GM21390 (cell line): ENCODE data around the gene SH3BP4.

Experiments
- ATAC-seq: cut with Tn5 transposase; IDR thresholded peaks from one replicate; pipeline ENCODE4 v1.9.1; 2021; ENCODE audit not compliant: unreplicated experiment

SH3BP4 gene

DNA sequence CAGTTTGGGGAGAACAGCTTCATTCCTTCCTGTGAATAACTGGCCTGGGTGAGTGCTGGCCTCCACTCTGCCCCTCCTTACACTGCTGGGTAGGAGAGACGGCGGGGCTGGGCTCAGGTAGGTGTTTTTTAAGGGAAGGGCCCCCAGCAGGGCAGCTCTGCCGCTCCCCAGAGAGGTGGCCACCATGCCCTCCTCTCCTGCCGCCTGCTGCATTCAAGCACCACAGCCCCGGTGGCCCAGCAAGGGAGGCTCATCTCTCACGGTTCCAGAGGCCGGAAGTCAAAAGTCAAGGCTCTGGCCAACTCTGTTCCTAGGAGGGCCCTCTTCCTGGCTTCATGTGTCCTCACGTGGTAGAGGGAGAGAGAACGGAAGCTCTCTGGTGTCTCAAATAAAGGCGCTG, 81.1 kb downstream of the SH3BP4 start:
- no peak for ATAC-seq

GRCh38 chr2:235034265-235035118, 82.7 kb downstream of the SH3BP4 start:
- no peak for ATAC-seq

- no peak for ATAC-seq
These were observed 85.9 kb downstream of the SH3BP4 start for GRCh38 chr2:235037604-235038166.

DNA sequence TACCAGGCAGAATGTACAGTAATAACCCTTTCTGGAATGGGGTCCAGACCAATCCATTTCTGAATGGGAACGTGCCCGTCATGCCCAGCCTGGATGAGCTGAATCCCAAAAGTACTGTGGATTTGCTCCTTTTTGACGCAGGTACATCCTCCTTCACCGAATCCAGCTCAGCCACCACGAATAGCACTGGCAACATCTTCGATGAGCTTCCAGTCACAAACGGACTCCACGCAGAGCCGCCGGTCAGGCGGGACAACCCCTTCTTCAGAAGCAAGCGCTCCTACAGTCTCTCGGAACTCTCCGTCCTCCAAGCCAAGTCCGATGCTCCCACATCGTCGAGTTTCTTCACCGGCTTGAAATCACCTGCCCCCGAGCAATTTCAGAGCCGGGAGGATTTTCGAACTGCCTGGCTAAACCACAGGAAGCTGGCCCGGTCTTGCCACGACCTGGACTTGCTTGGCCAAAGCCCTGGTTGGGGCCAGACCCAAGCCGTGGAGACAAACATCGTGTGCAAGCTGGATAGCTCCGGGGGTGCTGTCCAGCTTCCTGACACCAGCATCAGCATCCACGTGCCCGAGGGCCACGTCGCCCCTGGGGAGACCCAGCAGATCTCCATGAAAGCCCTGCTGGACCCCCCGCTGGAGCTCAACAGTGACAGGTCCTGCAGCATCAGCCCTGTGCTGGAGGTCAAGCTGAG, 89.6 kb downstream of the SH3BP4 start:
- ATAC-seq, result no peak

DNA sequence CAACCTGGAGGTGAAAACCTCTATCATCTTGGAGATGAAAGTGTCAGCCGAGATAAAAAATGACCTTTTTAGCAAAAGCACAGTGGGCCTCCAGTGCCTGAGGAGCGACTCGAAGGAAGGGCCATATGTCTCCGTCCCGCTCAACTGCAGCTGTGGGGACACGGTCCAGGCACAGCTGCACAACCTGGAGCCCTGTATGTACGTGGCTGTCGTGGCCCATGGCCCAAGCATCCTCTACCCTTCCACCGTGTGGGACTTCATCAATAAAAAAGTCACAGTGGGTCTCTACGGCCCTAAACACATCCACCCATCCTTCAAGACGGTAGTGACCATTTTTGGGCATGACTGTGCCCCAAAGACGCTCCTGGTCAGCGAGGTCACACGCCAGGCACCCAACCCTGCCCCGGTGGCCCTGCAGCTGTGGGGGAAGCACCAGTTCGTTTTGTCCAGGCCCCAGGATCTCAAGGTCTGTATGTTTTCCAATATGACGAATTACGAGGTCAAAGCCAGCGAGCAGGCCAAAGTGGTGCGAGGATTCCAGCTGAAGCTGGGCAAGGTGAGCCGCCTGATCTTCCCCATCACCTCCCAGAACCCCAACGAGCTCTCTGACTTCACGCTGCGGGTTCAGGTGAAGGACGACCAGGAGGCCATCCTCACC, 90.2 kb downstream of the SH3BP4 start:
- no peak for ATAC-seq

DNA sequence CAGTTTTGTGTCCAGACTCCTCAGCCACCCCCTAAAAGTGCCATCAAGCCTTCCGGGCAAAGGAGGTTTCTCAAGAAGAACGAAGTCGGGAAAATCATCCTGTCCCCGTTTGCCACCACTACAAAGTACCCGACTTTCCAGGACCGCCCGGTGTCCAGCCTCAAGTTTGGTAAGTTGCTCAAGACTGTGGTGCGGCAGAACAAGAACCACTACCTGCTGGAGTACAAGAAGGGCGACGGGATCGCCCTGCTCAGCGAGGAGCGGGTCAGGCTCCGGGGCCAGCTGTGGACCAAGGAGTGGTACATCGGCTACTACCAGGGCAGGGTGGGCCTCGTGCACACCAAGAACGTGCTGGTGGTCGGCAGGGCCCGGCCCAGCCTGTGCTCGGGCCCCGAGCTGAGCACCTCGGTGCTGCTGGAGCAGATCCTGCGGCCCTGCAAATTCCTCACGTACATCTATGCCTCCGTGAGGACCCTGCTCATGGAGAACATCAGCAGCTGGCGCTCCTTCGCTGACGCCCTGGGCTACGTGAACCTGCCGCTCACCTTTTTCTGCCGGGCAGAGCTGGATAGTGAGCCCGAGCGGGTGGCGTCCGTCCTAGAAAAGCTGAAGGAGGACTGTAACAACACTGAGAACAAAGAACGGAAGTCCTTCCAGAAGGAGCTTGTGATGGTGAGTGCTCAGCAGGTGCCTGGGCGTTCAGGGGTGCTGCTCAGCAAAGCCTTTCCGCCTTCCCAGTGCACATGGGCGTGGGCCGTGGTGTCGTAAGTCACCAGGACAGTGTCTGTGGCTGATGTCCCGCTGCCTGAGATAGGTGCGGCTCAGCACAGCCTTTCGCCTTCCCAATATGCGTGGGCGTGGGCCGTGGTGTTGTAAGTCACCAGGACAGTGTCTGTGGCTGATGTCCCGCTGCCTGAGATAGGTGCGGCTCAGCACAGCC, 91.0 kb downstream of the SH3BP4 start:
- ATAC-seq, result no peak

DNA sequence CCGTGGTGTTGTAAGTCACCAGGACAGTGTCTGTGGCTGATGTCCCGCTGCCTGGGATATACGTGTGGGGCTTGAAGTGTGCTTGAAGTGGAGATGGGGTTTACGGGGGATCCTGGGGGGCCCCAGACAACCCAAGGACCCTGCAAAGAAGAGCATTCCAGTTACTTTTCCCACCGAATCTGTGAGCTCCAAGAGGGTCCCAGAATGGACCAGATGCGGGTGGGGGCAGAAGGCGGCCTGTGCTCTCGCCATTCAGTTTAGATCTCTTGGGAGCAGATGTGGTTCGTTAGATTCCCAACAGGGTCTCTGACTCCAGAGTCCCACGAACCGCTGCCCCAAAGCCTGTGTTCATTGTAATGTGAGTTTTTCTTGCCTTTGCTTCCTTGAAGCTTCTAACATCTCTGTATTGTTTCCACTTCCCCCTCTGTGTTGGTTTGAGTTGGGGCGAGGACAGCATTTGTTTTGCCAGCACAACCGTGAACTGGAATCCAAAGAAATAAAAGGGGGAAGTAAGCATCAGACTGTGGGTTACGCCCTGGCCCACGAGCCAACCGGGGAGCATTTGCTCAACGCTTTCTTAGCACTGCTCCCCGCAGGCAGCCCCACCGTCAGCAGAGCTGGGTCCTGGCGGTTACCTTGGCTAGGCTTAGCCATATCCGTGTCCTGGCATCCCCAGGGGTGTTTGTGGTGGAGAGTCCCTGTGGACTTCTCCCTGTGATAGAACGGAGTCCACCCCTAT, 92.1 kb downstream of the SH3BP4 start:
- no peak for ATAC-seq

DNA sequence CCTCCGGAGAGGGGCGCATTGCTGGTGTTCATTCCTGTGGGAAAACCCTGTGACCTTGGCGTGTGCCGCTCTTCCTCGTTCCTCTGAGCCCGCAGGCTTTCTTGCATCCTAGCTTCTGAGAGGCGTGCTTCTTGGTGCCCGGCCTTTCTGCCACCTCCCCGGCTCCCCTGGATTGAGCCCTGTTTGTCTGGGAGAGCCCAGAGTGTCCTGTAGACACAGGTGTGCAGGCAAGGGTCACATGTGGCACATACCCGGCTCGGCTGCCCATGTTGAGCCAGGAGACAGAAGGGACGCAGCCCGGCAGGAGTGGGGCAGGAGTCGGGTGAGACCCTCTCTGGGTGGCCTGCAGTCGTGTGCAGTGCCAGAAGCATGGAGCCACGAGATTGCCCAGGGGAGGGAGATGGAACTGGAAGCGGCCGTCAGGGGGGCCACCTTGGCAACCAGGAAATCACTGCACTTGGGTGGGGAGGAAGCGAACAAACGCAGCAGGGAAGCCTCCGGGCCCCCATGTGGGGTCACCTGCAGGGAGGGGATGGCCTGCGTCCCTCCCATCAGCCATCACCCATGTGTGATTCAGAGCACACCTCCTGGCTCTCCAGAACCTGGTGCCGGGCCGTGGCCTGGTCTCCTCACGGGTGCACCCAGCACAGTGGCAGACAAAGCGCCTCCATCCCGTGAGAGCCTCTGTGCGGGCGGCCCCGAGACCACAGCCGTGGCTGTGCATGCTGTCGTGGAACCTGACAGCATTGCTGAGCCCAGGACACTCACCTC, 92.9 kb downstream of the SH3BP4 start:
- ATAC-seq, result no peak

DNA sequence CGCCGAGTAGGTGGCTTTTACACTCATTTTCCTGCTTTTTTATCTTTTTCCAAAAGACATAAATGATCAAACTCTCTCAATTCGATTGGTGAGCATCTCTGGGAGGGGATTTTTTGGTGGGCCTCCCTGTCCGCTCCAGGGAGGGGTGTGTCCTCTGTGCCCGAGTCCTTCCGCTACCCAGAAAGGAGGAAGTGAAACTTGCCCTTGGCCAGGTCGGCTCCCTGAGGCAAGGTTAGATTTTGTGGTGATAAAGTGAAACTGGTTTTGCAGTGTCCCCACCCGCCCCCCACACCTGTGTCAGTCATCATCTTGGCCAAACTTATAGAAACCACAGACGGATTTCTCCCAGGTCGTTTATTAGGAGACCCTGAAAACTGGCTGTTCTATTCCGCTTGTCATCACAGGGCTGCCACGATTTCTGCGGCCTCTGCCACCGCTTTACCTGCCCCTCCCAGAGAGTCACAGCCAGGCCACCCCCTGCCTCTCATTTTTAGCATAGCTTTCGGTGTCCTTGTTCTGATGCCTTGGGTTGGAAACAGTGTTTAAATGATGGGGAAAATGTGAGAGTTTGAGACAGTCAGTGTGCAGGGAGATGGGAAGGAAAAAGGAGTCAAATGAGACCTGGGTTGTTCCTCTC, 93.6 kb downstream of the SH3BP4 start:
- no peak for ATAC-seq

DNA sequence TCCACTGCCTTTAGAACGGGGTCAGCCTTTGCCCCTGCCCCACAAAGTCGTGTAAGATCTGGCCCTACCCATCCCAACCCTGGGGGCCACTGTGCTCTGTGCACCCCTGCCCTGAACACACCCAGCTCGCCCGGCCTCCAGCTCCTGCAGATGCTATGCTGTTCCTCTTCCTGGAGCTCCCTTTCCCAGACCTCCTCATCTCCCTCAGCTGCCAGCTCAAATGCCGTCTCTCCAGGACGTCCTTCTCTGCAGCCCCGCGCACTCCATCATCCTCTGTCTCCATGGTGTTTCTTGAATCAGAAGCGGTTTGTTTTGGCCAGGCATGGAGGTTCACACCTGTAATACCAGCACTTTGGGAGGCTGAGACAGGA, 94.1 kb downstream of the SH3BP4 start:
- ATAC-seq, result no peak

- no peak for ATAC-seq
These were observed 94.8 kb downstream of the SH3BP4 start for GRCh38 chr2:235046589-235046988.

- ATAC-seq, result no peak
These were observed 95.6 kb downstream of the SH3BP4 start for GRCh38 chr2:235047171-235048160.

DNA sequence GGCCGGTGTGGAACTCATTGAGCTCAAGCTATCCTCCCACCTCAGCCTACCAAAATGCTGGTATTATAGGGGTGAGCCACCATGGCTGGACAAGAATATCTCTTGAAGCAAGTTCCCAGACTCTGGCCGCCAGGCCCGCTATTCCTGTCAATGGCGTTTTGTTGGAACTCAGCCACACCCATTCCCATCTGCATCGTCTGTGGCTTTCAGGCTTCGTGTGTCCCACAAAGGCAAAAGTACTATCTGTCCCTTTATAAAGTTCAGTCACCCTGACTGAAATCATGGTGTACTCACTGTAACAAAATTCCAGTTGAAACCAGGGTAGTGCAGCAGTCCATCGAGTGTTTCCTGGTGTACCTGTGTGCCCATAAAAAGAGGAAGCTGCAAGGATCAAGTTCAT, 96.7 kb downstream of the SH3BP4 start:
- no peak for ATAC-seq

- ATAC-seq, result no peak
These were observed 97.3 kb downstream of the SH3BP4 start for GRCh38 chr2:235049069-235049468.

DNA sequence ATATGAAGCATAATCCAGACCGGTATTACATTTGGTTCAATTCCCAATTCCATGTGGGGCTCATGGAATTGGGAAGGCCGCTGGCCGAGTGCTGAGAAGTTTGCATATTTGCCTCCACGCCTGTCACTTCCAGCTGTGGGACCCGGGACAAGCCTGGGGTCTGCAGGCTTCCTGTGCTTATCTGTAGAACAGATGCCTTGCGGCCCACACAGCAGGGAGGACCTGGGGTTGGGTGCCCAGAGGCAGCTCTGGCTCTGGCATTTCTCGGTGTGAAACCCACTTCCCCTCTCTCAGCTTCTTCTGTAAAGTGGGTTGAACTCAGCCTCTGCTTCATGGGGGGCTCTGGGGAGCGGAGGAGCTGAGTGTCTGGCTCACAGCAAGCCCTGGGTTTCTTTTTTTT, 97.9 kb downstream of the SH3BP4 start:
- no peak for ATAC-seq

DNA sequence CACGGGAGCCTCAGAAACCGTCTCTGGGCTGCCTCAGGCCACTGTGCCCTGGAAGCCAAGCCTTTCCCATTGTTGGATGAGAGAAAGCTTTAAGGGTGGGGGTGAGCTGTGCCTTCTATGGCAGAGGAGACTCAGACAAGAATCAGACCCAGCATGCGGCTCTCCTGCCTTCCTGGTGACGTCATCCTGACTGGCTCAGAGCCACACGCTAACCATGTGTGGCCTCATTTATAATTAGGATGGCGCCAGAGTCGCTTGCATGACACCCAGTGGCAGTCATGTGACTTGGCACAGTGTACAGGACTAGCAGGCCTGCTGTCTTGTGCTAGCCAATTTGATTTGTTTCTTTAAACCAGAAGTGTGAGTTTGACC, 99.1 kb downstream of the SH3BP4 start:
- no peak for ATAC-seq

DNA sequence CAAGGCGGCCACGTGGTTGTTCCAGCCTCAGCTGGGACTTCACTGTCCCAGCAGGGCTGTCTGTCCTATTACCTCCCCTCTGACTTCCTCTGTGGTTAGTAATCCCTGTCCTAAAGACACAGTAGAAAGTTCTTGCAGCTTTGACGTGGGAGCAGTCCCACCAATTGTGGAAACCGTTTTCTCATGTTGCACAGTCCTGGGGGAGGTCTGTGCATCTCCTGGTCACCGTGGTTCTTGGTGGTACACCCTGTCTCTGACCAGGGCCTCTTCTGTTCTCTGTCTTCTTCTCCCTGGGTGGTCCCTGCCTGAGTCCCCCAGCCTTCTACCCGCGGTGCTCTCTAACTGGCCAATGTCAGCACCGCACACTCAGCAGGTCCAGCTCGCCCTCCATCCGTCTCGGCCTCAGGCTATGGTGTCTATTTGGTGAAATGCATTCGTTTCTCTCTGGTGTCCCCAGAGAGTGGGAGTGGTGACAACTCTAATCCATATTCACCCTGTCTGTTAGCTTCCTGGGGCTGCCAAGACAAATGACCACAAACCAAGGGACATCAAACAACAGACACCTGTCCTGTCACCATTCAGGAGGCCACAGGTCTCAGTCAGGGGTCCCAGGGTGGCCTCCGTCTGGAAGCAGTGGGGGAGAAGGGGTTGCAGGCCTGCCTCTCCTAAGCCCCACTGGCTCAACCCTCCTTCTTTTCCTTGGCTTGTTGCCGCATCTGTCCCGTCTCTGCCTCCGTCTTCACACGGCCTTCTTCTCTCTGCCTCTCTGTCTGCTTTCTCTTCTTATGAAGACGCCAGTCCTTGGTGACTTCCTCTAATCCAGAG, 99.8 kb downstream of the SH3BP4 start:
- ATAC-seq, result no peak
